ENCODE results near the gene EDIL3.
"Not testable (repeated sequence)": the region's sequence is repeated elsewhere in the genome, so short reads cannot be mapped to it uniquely, and the experiment has no call there.

Gene EDIL3

DNA sequence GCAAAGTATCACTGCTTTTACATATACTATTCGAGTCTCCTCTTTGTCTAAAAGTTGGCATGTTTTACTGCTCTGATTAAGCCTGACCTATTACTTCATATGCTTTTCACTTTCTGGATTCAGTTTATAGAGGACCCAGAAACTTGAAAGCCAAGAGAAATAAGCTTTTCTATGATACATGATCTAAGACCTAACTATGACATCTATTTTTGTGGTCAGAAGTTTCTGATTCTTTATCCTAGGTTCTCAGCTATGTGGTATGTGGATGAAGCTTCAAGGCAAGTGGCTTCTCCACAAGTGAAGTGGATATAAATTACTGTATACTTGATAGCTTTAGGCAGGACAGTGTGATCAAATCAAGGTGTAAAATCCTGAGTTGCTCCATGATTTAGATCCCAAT, 6.3 kb downstream of the EDIL3 start:
- peak; percentile 95 for DNase-seq

DNA sequence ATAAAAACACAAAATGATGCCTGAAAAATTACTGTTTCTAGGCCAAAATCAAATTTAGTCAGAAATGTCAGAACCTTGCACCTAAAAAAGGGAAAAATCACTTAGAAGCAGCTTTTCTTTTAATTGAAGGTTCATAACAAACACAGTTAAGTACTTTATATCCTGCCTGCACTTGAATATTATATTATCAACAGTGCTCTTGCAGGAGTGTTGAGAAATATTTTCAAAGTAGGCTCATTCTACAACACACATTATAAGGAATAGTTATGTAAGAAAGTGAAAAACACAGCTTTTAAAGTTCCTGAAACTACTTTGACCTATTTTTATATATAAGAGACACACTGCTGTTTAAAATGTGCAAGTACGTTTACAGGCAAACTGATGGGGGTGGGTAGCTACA, 8.3 kb downstream of the EDIL3 start:
- DNase-seq = no peak

DNA sequence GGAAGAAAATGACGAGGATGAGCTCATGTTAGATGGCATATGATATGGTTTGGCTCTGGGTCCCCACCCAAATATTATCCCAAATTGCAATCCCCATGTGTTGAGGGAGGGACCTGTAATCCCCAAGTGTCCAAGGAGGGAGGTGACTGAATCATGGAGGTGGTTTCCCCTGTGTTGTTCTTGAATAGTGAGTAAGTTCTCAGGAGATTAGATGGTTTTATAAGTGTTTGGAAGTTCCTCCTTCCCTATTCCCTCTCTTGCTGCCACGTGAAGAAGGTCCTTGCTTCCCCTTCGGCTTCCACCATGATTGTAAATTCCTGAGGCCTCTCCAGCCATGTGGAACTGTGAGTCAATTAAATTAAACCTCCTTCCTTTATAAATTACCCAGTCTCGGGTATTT, 10.1 kb downstream of the EDIL3 start:
- peak; percentile 8 for DNase-seq

DNA sequence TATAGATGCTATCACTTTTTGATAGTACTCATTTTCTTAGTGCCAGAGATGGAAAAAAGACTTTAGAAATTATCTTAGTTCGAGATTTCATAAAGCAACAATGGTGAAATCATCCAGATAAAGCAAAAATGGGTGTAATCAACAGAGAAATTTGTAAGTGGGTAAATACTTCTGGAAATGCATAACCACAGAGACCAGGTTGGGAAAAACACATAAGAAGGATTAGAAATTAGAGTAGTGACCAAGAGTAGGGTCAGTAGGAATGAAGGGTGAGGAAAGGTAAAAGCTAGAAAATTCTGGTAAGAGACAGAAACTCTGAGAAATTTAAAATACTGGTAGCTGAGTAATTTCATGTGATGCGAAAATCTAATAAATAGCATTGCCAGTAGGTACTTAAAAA, 11.2 kb downstream of the EDIL3 start:
- DNase-seq = no peak

DNA sequence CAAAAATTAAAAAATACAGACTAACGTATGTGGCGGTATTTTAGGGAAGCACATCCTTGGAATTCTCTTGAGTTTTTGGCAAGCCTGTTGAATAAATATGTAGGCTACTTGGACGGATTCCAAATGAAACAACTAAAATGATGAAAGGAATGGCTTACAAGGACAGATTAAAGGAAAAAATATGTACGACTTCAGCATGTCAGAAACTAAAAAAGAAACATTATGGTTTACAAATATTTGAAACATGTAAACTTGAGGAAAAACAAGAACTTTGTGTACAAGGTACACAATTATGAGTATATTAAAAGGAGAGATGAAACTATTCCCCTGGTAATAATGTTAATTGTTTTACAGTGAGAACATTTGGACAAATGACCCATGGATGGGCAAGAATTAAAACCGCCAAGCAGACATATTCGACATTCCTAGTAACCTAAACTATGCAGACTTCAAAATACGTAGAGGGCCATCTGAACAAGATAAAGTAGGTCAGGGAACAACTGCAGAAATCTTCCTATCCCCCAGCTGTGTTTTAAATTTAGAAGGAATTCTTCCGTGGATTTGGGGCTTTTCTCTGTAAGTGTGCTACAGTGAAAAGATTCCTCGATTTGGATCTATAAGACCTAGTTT, 12.5 kb downstream of the EDIL3 start:
- DNase-seq = peak; percentile 97

DNA sequence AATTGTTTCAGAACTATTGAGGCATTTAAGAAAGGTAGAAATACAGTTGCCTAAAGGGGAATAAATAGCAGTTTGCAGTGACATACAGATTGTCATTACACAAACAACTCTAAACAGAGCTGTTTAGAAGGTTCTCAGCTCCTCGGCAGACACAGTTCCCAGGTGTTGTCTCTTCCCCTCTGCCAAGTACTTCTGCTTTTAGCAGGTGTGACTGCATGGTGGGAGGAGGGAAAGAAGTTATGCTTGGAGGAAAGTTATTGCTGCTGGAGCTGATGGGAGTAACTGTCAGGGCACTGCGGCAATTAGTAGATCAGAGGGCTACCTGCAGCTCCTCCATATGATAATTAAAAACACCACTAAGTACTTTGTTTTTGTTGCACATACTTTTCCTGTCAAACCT, 14.5 kb downstream of the EDIL3 start:
- DNase-seq = no peak

DNA sequence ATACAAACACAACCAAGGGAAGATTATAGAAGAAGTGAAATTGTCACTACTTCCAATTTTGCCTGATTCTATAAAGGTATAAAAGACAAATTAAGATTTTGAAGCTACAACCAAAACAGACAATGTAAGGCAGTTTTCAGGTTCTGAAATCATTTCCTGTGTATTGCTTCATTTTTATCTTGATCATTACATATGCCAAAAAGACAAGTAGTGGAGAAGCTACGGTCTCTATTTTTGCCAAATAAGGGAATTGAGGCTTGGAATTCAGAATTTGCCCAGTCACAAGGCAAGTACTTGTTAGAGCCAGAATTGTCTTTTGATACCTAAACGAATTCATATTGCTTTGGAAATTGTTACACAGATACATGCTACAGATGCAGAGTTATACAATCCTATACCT, 20.6 kb downstream of the EDIL3 start:
- peak; percentile 54 for DNase-seq

DNA sequence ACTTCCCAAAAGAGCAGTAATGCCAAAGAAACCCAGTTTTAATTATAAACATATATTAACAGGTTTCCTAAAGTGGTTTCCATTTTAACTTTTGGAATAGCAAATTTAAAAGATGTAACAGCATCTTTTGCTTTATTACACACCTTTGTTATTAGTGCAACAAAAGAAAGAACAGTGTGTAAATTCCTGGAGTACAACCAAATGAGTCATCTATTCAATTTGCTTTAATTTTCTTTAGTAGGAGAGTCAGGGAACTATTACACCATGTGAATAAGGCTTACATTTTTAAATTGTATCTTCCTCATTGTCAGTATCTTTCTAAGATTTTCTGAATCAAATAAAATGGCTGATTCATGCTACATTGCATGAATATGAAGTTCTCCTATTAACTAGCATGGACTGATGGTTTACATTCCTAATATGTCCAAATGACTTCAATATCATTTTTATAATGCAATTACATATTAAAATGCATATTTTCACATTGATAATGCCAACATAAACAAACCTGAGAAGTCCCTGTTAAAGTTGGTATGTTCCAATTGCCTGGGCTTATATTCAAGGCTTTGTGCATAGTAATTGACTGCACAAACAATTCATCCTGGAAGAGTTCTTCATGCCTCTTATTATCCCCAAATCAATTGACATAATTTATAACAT, 22.5 kb downstream of the EDIL3 start:
- DNase-seq = peak; percentile 36

DNA sequence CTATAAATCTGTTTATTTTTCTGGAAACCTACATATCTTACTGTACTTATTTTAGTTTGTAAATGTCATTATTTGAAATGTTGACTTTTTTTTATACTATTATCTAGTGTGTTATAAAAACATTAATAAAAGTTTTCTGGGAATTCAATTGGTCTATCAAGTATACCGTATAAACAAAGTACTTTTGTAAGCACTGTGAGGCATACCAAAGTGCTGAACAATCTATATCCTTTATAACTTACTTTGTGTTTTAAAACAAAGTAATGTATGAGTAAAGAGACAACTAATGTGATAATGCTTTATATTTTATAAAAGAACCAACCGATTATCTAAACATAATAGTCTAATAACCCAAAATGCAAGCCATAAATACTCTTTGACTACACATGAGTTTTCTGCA, 23.1 kb downstream of the EDIL3 start:
- no peak for DNase-seq

DNA sequence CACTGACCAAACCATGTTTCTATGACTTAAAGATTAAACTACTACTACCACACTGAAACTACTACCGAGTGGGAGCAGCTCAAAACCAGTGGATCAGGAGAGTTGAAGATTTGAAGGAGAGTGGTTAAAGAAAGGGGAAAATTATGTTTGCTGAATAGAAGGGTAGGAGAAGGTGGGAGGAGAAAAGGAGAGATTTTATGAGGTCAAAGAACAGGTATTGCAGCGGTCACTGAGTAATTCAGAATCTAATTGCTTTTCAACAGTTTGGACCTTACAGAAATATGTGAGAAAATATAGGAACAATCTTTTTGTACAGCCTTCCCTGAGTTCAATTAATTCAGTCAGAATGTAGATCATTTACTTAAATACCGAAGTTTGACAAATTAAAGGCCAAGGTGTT, 24.6 kb downstream of the EDIL3 start:
- DNase-seq = no peak

DNA sequence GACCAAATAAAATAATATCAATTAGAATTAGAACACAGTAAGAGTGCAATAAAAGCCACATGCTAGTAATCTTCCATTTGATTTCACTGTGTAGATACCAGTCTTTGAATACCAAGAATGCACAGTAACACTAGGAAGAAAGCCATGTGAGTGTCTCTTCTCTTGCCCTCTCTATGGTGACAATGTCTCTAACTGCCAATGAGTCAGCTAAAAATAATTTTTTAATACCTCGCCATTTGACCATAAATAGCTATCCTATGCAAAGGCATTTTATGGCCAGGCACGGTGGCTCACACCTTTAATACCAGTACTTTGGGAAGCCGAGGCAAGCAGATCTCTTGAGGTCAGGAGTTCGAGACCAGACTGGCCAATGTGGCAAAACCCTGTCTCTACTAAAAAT, 30.6 kb downstream of the EDIL3 start:
- no peak for DNase-seq

DNA sequence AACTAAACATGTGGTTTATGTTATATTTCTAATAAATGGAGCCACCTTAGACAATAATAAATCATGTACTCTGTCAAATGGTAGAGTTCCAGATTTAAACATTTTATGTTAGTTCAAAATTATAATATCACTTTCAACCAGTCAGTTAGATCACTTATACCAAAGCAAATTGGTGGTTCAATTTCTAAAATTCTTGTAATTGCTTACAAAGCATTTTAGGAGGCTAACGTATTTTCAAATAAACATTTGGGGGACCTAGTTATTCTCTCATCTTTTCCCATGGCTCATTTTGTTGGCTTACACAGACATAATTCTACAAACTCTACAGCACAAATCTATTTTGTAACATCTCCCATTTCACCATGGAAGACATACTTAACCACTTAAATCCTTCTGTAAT, 39.9 kb downstream of the EDIL3 start:
- no peak for DNase-seq

DNA sequence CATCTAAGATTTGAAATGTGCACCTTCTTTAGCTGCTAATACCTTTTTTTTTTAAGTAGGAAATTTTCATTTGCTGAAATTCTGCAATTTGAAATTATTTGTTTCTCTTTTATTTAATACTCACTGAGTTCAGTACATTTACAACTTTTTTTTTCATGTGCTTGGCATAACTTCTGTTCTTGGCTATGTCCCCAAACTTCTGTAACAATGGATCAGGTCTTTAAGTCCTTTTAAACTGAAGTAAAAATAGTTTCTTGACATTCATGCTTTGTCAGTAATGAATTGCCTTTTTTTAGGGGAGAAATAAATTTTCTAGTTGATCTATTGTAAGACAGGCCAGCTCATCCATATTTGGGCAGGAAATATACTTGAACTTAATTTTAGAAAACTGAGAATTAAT, 41.5 kb downstream of the EDIL3 start:
- DNase-seq = no peak

DNA sequence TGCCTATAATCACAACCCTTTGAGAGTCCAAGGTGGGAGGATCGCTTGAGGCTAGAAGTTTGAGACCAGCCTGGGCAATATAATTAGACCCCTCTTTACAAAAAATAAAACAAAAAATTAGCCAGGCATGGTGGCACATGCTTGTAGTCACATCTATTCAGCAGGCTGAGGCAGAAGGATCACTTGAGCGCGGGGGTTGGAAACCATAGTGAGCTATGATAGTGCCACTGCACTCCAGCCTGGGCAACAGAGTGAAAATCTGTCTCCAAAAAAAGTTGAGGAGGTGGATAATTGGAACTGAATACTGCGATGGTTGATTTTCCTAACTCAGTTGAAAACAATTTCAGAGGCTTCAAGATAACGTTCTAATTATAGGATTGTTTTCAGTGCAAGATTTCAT, 52.6 kb downstream of the EDIL3 start:
- DNase-seq = no peak

DNA sequence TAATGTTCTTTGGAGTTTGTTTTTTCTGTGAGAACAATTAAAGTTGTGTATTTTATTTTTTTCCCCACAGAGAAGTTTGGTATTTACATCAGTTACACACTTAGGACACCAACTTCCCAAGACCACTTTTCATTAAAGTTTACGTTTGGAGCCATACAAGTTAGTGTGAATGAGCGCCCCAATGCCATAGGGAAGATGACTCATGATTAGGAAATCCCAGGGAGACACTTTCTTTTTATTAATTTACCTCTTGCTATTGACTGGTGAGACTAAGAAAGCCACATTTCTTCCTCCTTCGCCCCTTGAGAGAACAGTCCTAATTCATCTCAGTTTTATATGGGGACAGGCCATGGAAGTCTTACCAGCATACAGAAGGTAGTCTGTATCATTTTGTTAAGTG, 57.1 kb downstream of the EDIL3 start:
- no peak for DNase-seq

DNA sequence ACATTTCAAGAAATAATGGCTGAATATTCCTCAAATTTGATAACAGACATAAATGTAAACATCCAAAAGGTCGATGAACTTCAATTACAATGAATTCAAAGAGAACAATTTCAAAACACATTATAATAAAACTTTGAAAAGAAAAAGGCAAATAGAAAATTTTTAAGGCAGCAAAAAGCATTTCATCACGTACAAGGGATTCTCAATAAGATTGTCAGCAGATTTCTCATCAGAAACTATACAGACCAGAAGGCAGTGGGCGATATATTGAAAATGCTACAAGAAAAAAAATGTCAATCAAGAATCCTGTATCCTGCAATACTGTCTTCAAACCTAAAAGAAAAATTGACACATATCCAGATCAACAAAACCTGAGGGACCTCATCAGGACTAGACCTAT, 62.0 kb downstream of the EDIL3 start:
- no peak for DNase-seq

DNA sequence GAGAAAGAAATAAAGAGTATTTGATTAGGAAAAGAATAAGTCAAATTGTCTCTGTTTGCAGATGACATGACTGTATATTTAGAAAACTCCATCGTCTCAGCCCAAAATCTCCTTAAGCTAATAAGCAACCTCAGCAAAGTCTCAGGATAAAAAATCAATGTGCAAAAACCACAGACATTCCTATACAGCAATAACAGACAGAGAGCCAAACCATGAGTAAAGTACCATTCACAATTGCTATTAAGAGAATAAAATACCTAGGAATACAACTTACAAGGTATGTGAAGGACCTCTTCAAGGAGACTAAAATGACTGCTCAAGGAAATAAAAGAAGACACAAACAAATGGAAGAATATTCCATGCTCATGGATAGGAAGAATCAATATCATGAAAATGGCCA, 66.9 kb downstream of the EDIL3 start:
- DNase-seq = not testable (repeated sequence)

DNA sequence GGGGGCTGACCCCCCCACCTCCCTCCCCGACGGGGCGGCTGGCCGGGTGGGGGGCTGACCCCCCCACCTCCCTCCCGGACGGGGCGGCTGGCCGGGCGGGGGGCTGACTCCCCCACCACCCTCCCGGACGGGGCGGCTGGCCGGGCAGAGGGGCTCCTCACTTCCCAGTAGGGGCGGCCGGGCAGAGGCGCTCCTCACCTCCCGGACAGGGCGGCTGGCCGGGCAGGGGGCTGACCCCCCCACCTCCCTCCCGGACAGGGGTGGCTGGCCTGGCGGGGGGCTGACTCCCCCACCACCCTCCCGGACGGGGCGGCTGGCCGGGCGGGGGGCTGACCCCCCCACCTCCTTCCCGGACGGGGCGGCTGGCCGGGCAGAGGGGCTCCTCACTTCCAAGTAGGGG, 72.4 kb downstream of the EDIL3 start:
- DNase-seq = not testable (repeated sequence)

DNA sequence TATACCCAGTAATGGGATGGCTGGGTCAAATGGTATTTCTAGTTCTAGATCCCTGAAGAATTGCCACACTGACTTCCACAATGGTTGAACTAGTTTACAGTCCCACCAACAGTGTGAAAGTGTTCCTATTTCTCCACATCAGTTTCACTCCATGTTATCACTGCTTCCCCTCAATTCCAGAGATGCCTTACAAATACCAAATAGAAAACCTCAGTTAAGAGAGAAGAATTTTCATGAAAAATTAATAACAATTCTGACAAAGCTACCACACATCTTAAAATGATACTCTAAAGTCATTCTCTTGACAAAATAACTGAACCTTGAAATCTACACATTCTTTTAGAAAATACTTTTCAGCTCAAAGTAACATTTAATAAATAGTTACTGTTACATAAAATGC, 74.8 kb downstream of the EDIL3 start:
- not testable (repeated sequence) for DNase-seq

DNA sequence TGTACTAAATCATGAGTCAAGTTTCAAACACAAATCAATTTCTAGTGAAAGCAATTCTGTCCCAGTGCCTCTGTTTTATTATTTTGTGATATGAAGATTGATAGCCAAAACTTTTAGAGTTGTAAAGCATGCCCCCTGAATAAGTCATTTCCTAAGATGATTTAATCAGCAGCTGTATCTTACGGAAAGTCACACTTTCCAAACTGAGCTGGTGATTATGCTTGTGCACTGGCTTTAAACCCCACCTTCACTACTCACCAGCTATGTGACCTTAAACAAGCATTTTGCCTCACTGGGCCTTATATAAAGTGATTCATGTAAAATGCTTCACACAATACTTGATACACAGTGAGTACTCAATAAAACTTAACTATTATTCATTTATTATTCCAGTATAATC, 78.1 kb downstream of the EDIL3 start:
- no peak for DNase-seq

DNA sequence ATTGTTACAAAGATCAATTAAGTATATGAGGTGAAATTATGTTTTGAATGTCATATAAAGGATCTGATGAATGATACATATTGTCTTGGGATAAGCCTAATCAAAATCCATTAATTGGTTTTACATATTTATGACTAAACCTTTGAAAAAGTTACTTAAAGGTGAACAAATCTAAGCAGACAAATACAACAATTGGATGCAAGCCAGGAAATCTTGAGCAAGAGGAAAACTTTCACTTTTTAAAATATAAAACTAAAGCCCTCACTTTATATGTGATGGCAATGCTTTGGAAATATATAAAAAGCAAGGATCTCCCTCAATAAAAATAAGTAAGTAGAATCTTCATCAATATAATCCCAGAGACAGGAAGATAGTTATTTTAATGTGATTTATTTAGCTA, 80.1 kb downstream of the EDIL3 start:
- no peak for DNase-seq

DNA sequence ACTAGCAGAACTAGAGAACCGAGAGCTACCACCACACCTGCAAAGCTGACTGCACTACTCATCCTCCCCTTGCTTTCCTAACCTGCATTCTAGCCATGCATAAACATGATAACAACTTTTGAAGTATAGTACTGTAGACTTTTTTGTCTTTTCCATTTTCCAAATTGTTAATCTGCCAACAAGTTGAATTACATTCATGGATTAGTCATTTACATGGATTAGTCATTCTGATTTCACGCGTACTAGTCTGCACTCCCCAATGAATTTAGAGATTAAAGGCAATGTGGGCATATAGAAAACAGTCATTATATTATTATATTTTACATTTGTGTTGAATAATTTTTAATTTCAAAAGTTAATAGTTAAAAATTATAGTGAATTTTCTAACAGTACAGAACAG, 81.4 kb downstream of the EDIL3 start:
- peak; percentile 32 for DNase-seq

DNA sequence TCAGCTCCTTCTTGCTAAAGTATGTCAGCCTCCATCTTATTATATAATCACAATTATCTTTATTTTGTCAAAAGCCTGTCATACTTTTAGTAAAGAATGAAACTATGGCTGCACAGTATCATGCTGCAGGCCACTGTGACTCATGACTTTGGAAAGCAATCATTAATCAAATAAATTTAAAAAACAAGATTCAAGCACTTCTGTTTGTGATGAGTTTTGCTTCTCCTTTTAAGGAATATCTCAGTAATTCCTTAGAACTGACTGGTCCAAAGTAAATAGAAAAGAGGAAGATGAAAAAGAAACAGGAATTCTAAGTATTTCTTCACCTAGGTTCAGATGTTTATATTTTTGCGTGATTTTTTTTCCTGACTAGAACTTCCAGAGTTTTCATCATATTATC, 83.1 kb downstream of the EDIL3 start:
- DNase-seq = peak; percentile 54

DNA sequence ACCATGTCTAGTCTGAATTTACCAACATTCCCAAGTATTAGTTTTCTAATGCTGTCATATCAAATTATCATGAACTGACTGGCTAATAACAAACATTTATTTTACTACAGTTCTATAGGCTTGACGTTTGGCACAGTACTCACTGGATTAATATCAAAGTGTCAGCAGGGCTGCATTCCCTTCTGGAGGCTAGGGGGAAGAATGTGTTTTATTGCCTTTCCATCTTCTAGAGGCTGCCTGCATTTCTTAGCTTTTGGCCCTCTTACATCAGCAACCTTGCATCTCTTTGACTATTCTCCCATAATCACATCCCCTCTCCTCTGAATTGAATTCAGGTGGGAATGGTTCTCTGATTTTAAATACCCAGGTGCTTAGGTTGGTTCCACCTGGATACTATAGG, 84.7 kb downstream of the EDIL3 start:
- DNase-seq = peak; percentile 44

DNA sequence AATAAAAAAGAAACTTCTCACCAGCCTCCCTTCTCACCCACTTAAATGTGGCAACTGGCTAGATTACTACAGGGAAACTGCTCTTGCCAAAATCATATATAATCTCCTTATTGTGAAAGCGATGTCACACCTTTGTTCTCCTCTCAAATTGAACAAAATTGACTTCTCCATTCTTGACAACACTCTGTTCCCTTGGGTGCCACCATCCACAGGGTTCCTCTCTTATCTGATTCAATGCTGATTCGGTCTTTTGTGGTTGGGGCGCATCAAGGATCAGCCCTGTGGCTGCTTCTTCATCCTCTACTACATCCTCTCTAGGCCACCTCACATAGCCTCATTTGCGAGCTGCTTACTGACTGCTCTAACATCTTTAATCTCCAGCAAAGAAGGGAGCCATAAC, 86.1 kb downstream of the EDIL3 start:
- no peak for DNase-seq
